Peyer's patch (tissue), 4 donors: ENCODE data around the gene ARX. TPM values are rescaled to one million over a fixed set of nuclear protein-coding genes. Genes with fewer than 3 reads are reported as not detected.

Experiments
- DNase-seq, 3 donors: peaks; one replicate each; pipeline ENCODE4 v3.0.0-alpha.2; 2017 to 2019
- H3K27ac ChIP-seq, 4 donors: fragments of 200-600 bp; sonication (generic); one replicate each; pipeline ENCODE4 v1.5.1; 2016 to 2019
- H3K27me3 ChIP-seq, 2 donors: fragments of 200-600 bp; sonication (generic); one replicate each; pipeline ENCODE4 v1.5.1; 2019
- H3K36me3 ChIP-seq, 3 donors: fragments of 200-600 bp; sonication (generic); one replicate each; pipeline ENCODE4 v1.5.1; 2016 to 2019
- H3K4me1 ChIP-seq, 4 donors: fragments of 200-600 bp; sonication (generic); one replicate each; pipeline ENCODE4 v1.5.1; 2016 to 2019
- H3K4me3 ChIP-seq, 4 donors: fragments of 200-600 bp; sonication (generic); 1 replicate in 3 of 4; 2 replicates in 1 of 4; pipeline ENCODE4 v1.5.1; 2016 to 2019; ENCODE audit warnings: mild to moderate bottlenecking in 1 of 4
- H3K9me3 ChIP-seq, 4 donors: fragments of 200-600 bp; sonication (generic); one replicate each; pipeline ENCODE4 v1.5.1; 2016 to 2019; ENCODE audit warnings: mild to moderate bottlenecking in 1 of 4
- POLR2A ChIP-seq, 2 donors: fragments of 450-650 bp; IDR thresholded peaks; one replicate each; pipeline ENCODE4 v1.5.1; 2017; ENCODE audit warnings: antibody characterized with exemption in 2 of 2, mild to moderate bottlenecking in 2 of 2, moderate library complexity in 2 of 2
- small RNA-seq, 2 donors: library from RNA; depleted of rRNA; stranded (forward); fragments of <200 nt; gene quantifications; one replicate each; pipeline ENCODE3, GENCODE V24; 2016
- total RNA-seq, 4 donors: library from RNA; depleted of rRNA; stranded (reverse); fragments of >200 nt; gene quantifications; one replicate each; pipeline ENCODE4 v1.1.0, GENCODE V29; 2016
- TF ChIP-seq, protein P1 (sequence below), 6 experiments: fragments of 450-650 bp in 4 of 6; fragments of 200-600 bp in 2 of 6; sonication (generic) in 1 of 6; IDR thresholded peaks; one replicate each; pipeline ENCODE4 v1.5.1; 2017 to 2019; ENCODE audit warnings: antibody characterized with exemption in 6 of 6, mild to moderate bottlenecking in 3 of 6, moderate library complexity in 1 of 6

The ARX gene
- total RNA-seq, 4 donors from 2014 or later, result 0.40 to 1.0 (median 0.88) TPM; not detected in 1

DNA sequence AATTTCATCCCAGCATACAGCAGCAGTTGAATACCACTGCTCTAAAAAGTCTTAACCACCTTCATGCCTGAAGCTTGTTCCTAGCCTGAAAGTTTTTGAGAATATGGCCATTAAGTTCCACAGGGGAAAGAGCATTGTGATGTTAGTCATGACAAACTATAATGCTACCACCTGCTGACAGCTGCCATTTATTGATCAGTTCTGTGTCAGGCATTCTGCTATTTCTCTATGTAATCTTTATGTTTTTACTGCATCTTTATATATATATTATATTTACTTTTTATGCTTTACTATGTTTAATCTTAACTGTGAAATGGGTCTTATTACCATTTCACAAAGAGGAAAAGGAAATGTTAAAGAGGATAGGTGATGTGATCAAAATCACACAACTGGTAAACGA is 54.0 kb downstream of the ARX start:
- Histone ChIP-seq H3K9me3 (no peaks in the 10 kb centered on the region), H3K36me3 (no peaks in the 10 kb centered on the region)

DNA sequence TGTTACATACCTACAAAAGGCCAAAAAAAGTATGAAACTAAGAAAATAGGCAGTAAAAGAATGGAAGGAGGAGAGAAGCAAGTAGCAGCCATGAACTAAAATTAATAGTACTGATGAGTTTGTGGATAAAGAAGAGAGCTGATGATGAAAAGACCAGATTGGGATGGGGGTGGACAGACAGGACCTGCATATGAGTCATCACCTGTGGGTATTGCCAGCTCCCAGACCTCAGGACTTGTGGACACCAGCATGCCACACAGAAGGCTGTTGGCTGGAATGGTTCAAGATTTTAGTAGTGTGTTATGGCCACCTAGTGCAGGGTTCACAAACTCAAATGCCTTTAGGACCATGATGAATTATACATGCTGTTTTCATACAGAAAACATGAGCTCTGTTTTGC is 58.9 kb downstream of the ARX start:
- no peaks in the 10 kb centered on the region for H3K27me3 ChIP-seq
- DNase-seq, result no peak
- H3K4me3 ChIP-seq, result no peak overlapping the region
- no peaks in the 10 kb centered on the region for H3K36me3 ChIP-seq
- no peaks in the 10 kb centered on the region for H3K9me3 ChIP-seq
- no peaks in the 10 kb centered on the region for H3K4me1 ChIP-seq
- H3K27ac ChIP-seq, result no peak overlapping the region
- TF ChIP-seq, protein P1, sequence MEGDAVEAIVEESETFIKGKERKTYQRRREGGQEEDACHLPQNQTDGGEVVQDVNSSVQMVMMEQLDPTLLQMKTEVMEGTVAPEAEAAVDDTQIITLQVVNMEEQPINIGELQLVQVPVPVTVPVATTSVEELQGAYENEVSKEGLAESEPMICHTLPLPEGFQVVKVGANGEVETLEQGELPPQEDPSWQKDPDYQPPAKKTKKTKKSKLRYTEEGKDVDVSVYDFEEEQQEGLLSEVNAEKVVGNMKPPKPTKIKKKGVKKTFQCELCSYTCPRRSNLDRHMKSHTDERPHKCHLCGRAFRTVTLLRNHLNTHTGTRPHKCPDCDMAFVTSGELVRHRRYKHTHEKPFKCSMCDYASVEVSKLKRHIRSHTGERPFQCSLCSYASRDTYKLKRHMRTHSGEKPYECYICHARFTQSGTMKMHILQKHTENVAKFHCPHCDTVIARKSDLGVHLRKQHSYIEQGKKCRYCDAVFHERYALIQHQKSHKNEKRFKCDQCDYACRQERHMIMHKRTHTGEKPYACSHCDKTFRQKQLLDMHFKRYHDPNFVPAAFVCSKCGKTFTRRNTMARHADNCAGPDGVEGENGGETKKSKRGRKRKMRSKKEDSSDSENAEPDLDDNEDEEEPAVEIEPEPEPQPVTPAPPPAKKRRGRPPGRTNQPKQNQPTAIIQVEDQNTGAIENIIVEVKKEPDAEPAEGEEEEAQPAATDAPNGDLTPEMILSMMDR (IDR thresholded peaks at IDR 0.05), result no peak
- TF ChIP-seq POLR2A (IDR thresholded peaks at IDR 0.05), result no peak

More for the DNA sequence above, 54.0 kb downstream of the ARX start:
- DNase-seq, result no peak
- Histone ChIP-seq H3K27ac (no peak overlapping the region), H3K4me3 (no peak overlapping the region), H3K27me3 (no peaks in the 10 kb centered on the region), H3K4me1 (no peaks in the 10 kb centered on the region)
- TF ChIP-seq POLR2A (IDR thresholded peaks at IDR 0.05), result no peak
- TF ChIP-seq, protein P1 (IDR thresholded peaks at IDR 0.05), result no peak

DNA sequence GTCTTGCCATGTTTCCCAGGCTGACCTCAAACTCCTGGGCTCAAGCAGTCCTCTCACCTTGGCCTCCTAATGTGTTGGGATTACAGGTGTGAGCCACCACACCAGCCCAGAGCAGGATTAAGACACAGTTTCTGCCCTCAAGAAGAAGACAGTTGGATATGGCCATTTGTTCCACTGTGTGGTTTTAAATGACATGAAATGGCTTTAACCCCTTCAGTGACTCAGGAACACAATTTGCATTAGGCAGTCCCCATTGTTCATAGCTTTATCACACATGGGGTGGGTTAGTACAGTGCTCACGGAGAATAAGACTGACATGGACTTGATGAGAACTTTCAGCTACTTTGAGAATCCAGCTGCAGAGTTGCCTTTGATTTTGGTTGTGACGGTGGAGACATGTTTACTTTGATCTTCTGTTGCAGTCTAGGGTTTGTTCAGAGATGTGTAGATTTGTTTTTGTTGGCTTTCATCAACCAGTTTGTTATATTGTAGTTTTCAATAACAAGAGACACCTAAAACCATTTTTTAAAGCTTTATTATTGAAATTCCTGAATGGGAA is 60.3 kb downstream of the ARX start:
- Histone ChIP-seq H3K4me3 (no peak overlapping the region), H3K9me3 (no peaks in the 10 kb centered on the region), H3K27me3 (no peaks in the 10 kb centered on the region), H3K27ac (no peak overlapping the region), H3K4me1 (no peaks in the 10 kb centered on the region), H3K36me3 (no peaks in the 10 kb centered on the region)
- no peak for TF ChIP-seq POLR2A (IDR thresholded peaks at IDR 0.05)
- TF ChIP-seq, protein P1 (IDR thresholded peaks at IDR 0.05), result no peak
- no peak for DNase-seq

DNA sequence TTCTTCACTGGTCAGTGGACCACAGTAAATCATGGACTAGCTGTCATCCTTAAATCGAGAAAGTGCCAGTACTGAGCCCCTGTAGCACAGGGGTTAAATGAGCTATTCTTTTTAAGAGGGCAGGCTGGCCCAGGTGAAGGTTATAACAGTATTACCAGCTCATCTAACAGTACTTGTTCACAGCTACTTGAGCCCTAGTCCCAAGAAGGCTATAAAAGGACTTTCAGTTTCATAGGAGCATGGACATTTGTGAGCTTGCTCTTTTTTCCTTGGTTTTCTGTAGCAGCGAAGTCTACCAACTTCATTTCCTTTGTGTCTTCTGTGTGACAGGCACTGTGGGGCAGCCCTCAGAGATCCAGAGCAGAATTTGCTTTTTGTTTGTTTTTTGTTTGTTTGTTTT is 61.0 kb downstream of the ARX start:
- TF ChIP-seq, protein P1 (IDR thresholded peaks at IDR 0.05), result no peak
- TF ChIP-seq POLR2A (IDR thresholded peaks at IDR 0.05), result no peak
- no peak for DNase-seq
- no peak overlapping the region for H3K27ac ChIP-seq
- H3K27me3 ChIP-seq, result no peaks in the 10 kb centered on the region
- H3K4me1 ChIP-seq, result no peaks in the 10 kb centered on the region
- H3K9me3 ChIP-seq, result no peaks in the 10 kb centered on the region
- H3K4me3 ChIP-seq, result no peak overlapping the region
- H3K36me3 ChIP-seq, result no peaks in the 10 kb centered on the region

Small RNA genes lying within 50 kb of the gene (small RNA-seq; reads per million reads assigned to genes)
- 0 reads per million in 2 donors for gene RN7SL91P
